HEK293T (cell line): ENCODE measurements around the gene G0S2.

Source experiments
- ARNT ChIP-seq: fragments of 450-650 bp; IDR thresholded peaks from 2 replicates; pipeline ENCODE4 v1.6.1; 2017; ENCODE audit warnings: mild to moderate bottlenecking
- BHLHE40 ChIP-seq: fragments of 450-650 bp; IDR thresholded peaks from 2 replicates; pipeline ENCODE4 v1.6.1; 2016; ENCODE audit warnings: mild to moderate bottlenecking, moderate library complexity, borderline replicate concordance
- SP1 ChIP-seq: fragments of 450-650 bp; IDR thresholded peaks from 2 replicates; pipeline ENCODE4 v1.6.1; 2017
- ZNF384 ChIP-seq: fragments of 450-650 bp; IDR thresholded peaks from 2 replicates; pipeline ENCODE4 v1.6.1; 2016

DNA sequence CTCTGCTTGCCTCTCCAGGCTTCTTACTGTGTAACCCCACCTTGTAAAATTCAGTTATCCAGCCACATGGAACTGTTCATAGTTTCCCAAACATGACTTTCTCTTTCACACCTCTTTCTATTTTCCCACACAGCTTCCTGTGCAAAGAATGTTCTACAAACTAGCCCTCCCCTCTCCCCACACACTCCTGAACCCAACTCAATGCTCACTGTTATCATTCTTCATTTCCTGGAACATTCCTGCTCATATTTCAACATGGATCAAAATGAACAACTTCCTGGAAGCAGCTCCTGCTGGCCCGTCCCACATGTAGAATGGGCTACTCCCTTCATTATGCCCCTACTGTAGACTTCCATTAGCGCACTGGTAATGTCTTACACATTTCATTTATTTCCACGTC is 21.9 kb downstream of the G0S2 start:
- no peak for TF ChIP-seq BHLHE40
- TF ChIP-seq SP1 = no peak
- TF ChIP-seq ARNT = no peak
- no peak for TF ChIP-seq ZNF384
